Activated CD8-positive, alpha-beta memory T cell treated with anti-CD3 and anti-CD28 coated beads, Interleukin-2, amount 50 U/mL, for 48 hours (primary cell): Measurements from ENCODE around the gene WRAP53.

Experiments
- DNase-seq: peaks from one replicate; pipeline ENCODE4 v3.0.0-alpha.2; 2020

The WRAP53 gene

GRCh38 chr17:7747635-7748071 lies 59.4 kb downstream of the WRAP53 start:
- no peak for DNase-seq

GRCh38 chr17:7748076-7748775 lies 59.9 kb downstream of the WRAP53 start:
- no peak for DNase-seq

- no peak for DNase-seq
Observed at GRCh38 chr17:7750321-7750821, 62.1 kb downstream of the WRAP53 start.
